ENCODE data around the gene DGKI.

The DGKI gene

GRCh38 chr7:137454767-137455166 lies 392.0 kb downstream of the DGKI start:
- no CpG with 5 or more reads among the region's 6 CpGs for WGBS, 2 donors (ENCODE audit: extremely low coverage in 2 of 2, insufficient read length in 2 of 2, insufficient replicate concordance in 1 of 2)
- H3K27ac ChIP-seq (replicated peaks; ENCODE audit: low read length) = no peak overlapping the region
- no peak for DNase-seq (ENCODE audit: low spot score)

GRCh38 chr7:137454246-137454724 lies 392.5 kb downstream of the DGKI start:
- no peak overlapping the region for H3K4me3 ChIP-seq (ENCODE audit: low read length in 2 of 2)
- WGBS, 2 donors (ENCODE audit: extremely low coverage in 2 of 2, insufficient read length in 2 of 2, insufficient replicate concordance in 1 of 2) = no CpG with 5 or more reads among the region's 5 CpGs
- peak; percentile 48 for DNase-seq (ENCODE audit: low spot score)
- no peak overlapping the region for H4K8ac ChIP-seq (ENCODE audit: low read depth, low read length)
- no peaks in the 10 kb centered on the region for H3K9me3 ChIP-seq (replicated peaks in 1 of 2; ENCODE audit: control insufficient read depth in 2 of 2, insufficient read depth in 1 of 2, low read depth in 1 of 2, low read length in 2 of 2)
- H3K14ac ChIP-seq (ENCODE audit: low read length) = no peak overlapping the region
- no peaks in the 10 kb centered on the region for H3K27me3 ChIP-seq (ENCODE audit: control insufficient read depth in 3 of 3, insufficient read depth in 3 of 3, low read depth in 1 of 3, low read length in 3 of 3)
- no peak overlapping the region for H3K4me2 ChIP-seq (ENCODE audit: insufficient read depth, low read length, poor library complexity, severe bottlenecking)
- H3K4ac ChIP-seq (ENCODE audit: low read length) = no peak overlapping the region
- no peak overlapping the region for H4K91ac ChIP-seq (ENCODE audit: low read depth, low read length, poor library complexity)
- no peak overlapping the region for H2AK5ac ChIP-seq (ENCODE audit: low read depth, low read length)
- H2BK12ac ChIP-seq (ENCODE audit: low read length) = no peak overlapping the region
- no peak overlapping the region for H3K27ac ChIP-seq (replicated peaks; ENCODE audit: low read length)
- H3K23ac ChIP-seq (ENCODE audit: low read depth, low read length, poor library complexity) = no peak overlapping the region
- H2BK15ac ChIP-seq (ENCODE audit: low read length) = no peak overlapping the region
- peak overlapping the region; percentile 28 for H2AFZ ChIP-seq (ENCODE audit: low read length)
- no peaks in the 10 kb centered on the region for H3K79me1 ChIP-seq (ENCODE audit: low read depth, low read length)
- H3K18ac ChIP-seq (ENCODE audit: low read length) = no peak overlapping the region
- H2BK120ac ChIP-seq (ENCODE audit: low read depth, low read length) = no peak overlapping the region
- H2BK5ac ChIP-seq (ENCODE audit: low read length) = no peak overlapping the region
- no peaks in the 10 kb centered on the region for H3K36me3 ChIP-seq (replicated peaks in 1 of 2; ENCODE audit: control insufficient read depth in 2 of 2, insufficient read depth in 2 of 2, low read length in 2 of 2)
- H3K4me1 ChIP-seq (ENCODE audit: control insufficient read depth in 2 of 2, insufficient read depth in 1 of 2, low read depth in 1 of 2, low read length in 2 of 2) = peaks cover 0 to 4% of the 10 kb centered on the region in 2 donors
- H3K9ac ChIP-seq (ENCODE audit: low read depth, low read length, poor library complexity) = no peak overlapping the region

More at GRCh38 chr7:137454767-137455166, 392.0 kb downstream of the DGKI start:
- Histone ChIP-seq H2BK120ac (ENCODE audit: low read depth, low read length) (no peak overlapping the region), H3K4ac (ENCODE audit: low read length) (no peak overlapping the region), H2AFZ (ENCODE audit: low read length) (peak overlapping the region; percentile 28), H3K18ac (ENCODE audit: low read length) (no peak overlapping the region), H3K9me3 (replicated peaks in 1 of 2; ENCODE audit: control insufficient read depth in 2 of 2, insufficient read depth in 1 of 2, low read depth in 1 of 2, low read length in 2 of 2) (no peaks in the 10 kb centered on the region), H3K23ac (ENCODE audit: low read depth, low read length, poor library complexity) (no peak overlapping the region), H3K14ac (ENCODE audit: low read length) (no peak overlapping the region), H2BK12ac (ENCODE audit: low read length) (no peak overlapping the region), H3K4me1 (ENCODE audit: control insufficient read depth in 2 of 2, insufficient read depth in 1 of 2, low read depth in 1 of 2, low read length in 2 of 2) (peaks cover 0 to 4% of the 10 kb centered on the region in 2 donors), H4K91ac (ENCODE audit: low read depth, low read length, poor library complexity) (no peak overlapping the region), H3K4me3 (ENCODE audit: low read length in 2 of 2) (no peak overlapping the region), H2BK5ac (ENCODE audit: low read length) (no peak overlapping the region), H2AK5ac (ENCODE audit: low read depth, low read length) (no peak overlapping the region), H3K27me3 (ENCODE audit: control insufficient read depth in 3 of 3, insufficient read depth in 3 of 3, low read depth in 1 of 3, low read length in 3 of 3) (no peaks in the 10 kb centered on the region), H3K79me1 (ENCODE audit: low read depth, low read length) (no peaks in the 10 kb centered on the region), H3K36me3 (replicated peaks in 1 of 2; ENCODE audit: control insufficient read depth in 2 of 2, insufficient read depth in 2 of 2, low read length in 2 of 2) (no peaks in the 10 kb centered on the region), H3K9ac (ENCODE audit: low read depth, low read length, poor library complexity) (no peak overlapping the region), H2BK15ac (ENCODE audit: low read length) (no peak overlapping the region), H4K8ac (ENCODE audit: low read depth, low read length) (no peak overlapping the region), H3K4me2 (ENCODE audit: insufficient read depth, low read length, poor library complexity, severe bottlenecking) (no peak overlapping the region)

GRCh38 chr7:137453356-137453755 lies 393.4 kb downstream of the DGKI start:
- H3K27me3 ChIP-seq (ENCODE audit: control insufficient read depth in 3 of 3, insufficient read depth in 3 of 3, low read depth in 1 of 3, low read length in 3 of 3) = no peaks in the 10 kb centered on the region
- H2BK12ac ChIP-seq (ENCODE audit: low read length) = no peak overlapping the region
- H3K4me1 ChIP-seq (ENCODE audit: control insufficient read depth in 2 of 2, insufficient read depth in 1 of 2, low read depth in 1 of 2, low read length in 2 of 2) = peaks cover 0 to 4% of the 10 kb centered on the region in 2 donors
- H3K79me1 ChIP-seq (ENCODE audit: low read depth, low read length) = no peaks in the 10 kb centered on the region
- H4K8ac ChIP-seq (ENCODE audit: low read depth, low read length) = no peak overlapping the region
- H2AFZ ChIP-seq (ENCODE audit: low read length) = peak overlapping the region; percentile 19
- H3K23ac ChIP-seq (ENCODE audit: low read depth, low read length, poor library complexity) = no peak overlapping the region
- H3K4ac ChIP-seq (ENCODE audit: low read length) = no peak overlapping the region
- H4K91ac ChIP-seq (ENCODE audit: low read depth, low read length, poor library complexity) = no peak overlapping the region
- H2AK5ac ChIP-seq (ENCODE audit: low read depth, low read length) = no peak overlapping the region
- H2BK15ac ChIP-seq (ENCODE audit: low read length) = no peak overlapping the region
- H3K18ac ChIP-seq (ENCODE audit: low read length) = no peak overlapping the region
- no peak overlapping the region for H3K4me2 ChIP-seq (ENCODE audit: insufficient read depth, low read length, poor library complexity, severe bottlenecking)
- no peaks in the 10 kb centered on the region for H3K9me3 ChIP-seq (replicated peaks in 1 of 2; ENCODE audit: control insufficient read depth in 2 of 2, insufficient read depth in 1 of 2, low read depth in 1 of 2, low read length in 2 of 2)
- no peak overlapping the region for H2BK5ac ChIP-seq (ENCODE audit: low read length)
- no peak overlapping the region for H2BK120ac ChIP-seq (ENCODE audit: low read depth, low read length)
- H3K36me3 ChIP-seq (replicated peaks in 1 of 2; ENCODE audit: control insufficient read depth in 2 of 2, insufficient read depth in 2 of 2, low read length in 2 of 2) = no peaks in the 10 kb centered on the region
- DNase-seq (ENCODE audit: low spot score) = no peak
- no peak overlapping the region for H3K27ac ChIP-seq (replicated peaks; ENCODE audit: low read length)
- no peak overlapping the region for H3K14ac ChIP-seq (ENCODE audit: low read length)
- no peak overlapping the region for H3K9ac ChIP-seq (ENCODE audit: low read depth, low read length, poor library complexity)
- H3K4me3 ChIP-seq (ENCODE audit: low read length in 2 of 2) = no peak overlapping the region
- no CpG with 5 or more reads among the region's 2 CpGs for WGBS, 2 donors (ENCODE audit: extremely low coverage in 2 of 2, insufficient read length in 2 of 2, insufficient replicate concordance in 1 of 2)

GRCh38 chr7:137449016-137449415 lies 397.8 kb downstream of the DGKI start:
- Histone ChIP-seq H2AFZ (ENCODE audit: low read length) (no peak overlapping the region), H3K4me2 (ENCODE audit: insufficient read depth, low read length, poor library complexity, severe bottlenecking) (no peak overlapping the region), H3K9ac (ENCODE audit: low read depth, low read length, poor library complexity) (no peak overlapping the region), H2BK15ac (ENCODE audit: low read length) (no peak overlapping the region), H3K79me1 (ENCODE audit: low read depth, low read length) (no peaks in the 10 kb centered on the region), H3K9me3 (replicated peaks in 1 of 2; ENCODE audit: control insufficient read depth in 2 of 2, insufficient read depth in 1 of 2, low read depth in 1 of 2, low read length in 2 of 2) (peaks cover 0 to 4% of the 10 kb centered on the region in 2 donors), H4K91ac (ENCODE audit: low read depth, low read length, poor library complexity) (no peak overlapping the region), H3K36me3 (replicated peaks in 1 of 2; ENCODE audit: control insufficient read depth in 2 of 2, insufficient read depth in 2 of 2, low read length in 2 of 2) (no peaks in the 10 kb centered on the region), H3K4me3 (ENCODE audit: low read length in 2 of 2) (no peak overlapping the region), H2AK5ac (ENCODE audit: low read depth, low read length) (no peak overlapping the region), H3K18ac (ENCODE audit: low read length) (no peak overlapping the region), H3K27me3 (ENCODE audit: control insufficient read depth in 3 of 3, insufficient read depth in 3 of 3, low read depth in 1 of 3, low read length in 3 of 3) (no peaks in the 10 kb centered on the region), H3K27ac (replicated peaks; ENCODE audit: low read length) (no peak overlapping the region), H3K4ac (ENCODE audit: low read length) (no peak overlapping the region), H3K4me1 (ENCODE audit: control insufficient read depth in 2 of 2, insufficient read depth in 1 of 2, low read depth in 1 of 2, low read length in 2 of 2) (peaks cover 0 to 4% of the 10 kb centered on the region in 2 donors), H3K14ac (ENCODE audit: low read length) (no peak overlapping the region), H2BK5ac (ENCODE audit: low read length) (no peak overlapping the region), H4K8ac (ENCODE audit: low read depth, low read length) (no peak overlapping the region), H2BK120ac (ENCODE audit: low read depth, low read length) (no peak overlapping the region), H2BK12ac (ENCODE audit: low read length) (no peak overlapping the region), H3K23ac (ENCODE audit: low read depth, low read length, poor library complexity) (no peak overlapping the region)
- no CpG with 5 or more reads among the region's 4 CpGs for WGBS, 2 donors (ENCODE audit: extremely low coverage in 2 of 2, insufficient read length in 2 of 2, insufficient replicate concordance in 1 of 2)
- no peak for DNase-seq (ENCODE audit: low spot score)

Measured in neuronal stem cell (in vitro differentiated cells).